Upper lobe of right lung (tissue), 1 donor: ENCODE results near the gene ZBED5. TPM values are rescaled to one million over a fixed set of nuclear protein-coding genes. Genes with fewer than 3 reads are reported as not detected.

Experiments
- ATAC-seq: fragments of 200-7000 bp; cut with Tn5 transposase; one replicate; pipeline ENCODE4 v1.9.1; 2020; ENCODE audit warnings: mild to moderate bottlenecking, moderate library complexity
- DNase-seq: peaks from one replicate; pipeline ENCODE4 v3.0.0-alpha.2; 2020
- H3K27ac ChIP-seq: fragments of 200-600 bp; one replicate; pipeline ENCODE4 v1.8.0; 2022
- H3K27me3 ChIP-seq: fragments of 200-600 bp; one replicate; pipeline ENCODE4 v1.8.0; 2022; ENCODE audit warnings: mild to moderate bottlenecking
- H3K36me3 ChIP-seq: fragments of 200-600 bp; one replicate; pipeline ENCODE4 v1.8.0; 2022
- H3K4me1 ChIP-seq: fragments of 200-600 bp; one replicate; pipeline ENCODE4 v1.8.0; 2022
- H3K4me3 ChIP-seq: fragments of 200-600 bp; one replicate; pipeline ENCODE4 v1.8.0; 2022; ENCODE audit warnings: mild to moderate bottlenecking
- H3K9me3 ChIP-seq: fragments of 200-600 bp; one replicate; pipeline ENCODE4 v1.8.0; 2022
- CTCF ChIP-seq: fragments of 200-600 bp; IDR thresholded peaks from one replicate; pipeline ENCODE4 v1.8.0; 2022; ENCODE audit warnings: antibody characterized with exemption
- intact Hi-C: fragments of 100-400 bp; cut with DNase I; formaldehyde crosslinking; loops from one replicate; pipeline ENCODE4 v1.11.0; 2022
- total RNA-seq: library from RNA; stranded (reverse); fragmentation: NEBNext Ultra II Directional; extraction: Animal tissue kit (Norgen Biotek cat#: 25700); gene quantifications from one replicate; pipeline ENCODE4 v1.2.1, GENCODE V29; 2021
- donor health status: DM: no; HTN: yes; CAD: no; lungs with severe emphysema.

ZBED5 gene
- total RNA-seq, 1 donor from 2014 or later: 37.6 TPM

DNA sequence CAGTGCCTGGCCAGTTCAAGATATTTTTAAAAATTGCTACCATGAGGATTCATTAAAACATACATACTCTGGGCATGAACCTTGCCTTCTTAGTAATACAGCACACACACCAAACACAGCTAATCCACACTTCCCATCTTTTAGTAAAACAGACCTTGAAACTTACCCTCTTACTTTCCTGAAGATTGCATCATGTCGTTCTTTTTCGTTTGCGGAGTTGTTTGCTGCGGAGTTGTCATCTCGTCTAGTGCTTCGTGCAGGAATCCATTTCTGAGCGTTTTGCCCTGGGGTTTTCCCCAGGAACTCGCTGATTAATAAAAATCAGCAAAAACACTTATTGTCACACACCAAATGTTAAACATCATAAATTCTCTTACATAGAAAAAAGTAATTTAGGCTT is 52.1 kb downstream of the ZBED5 start:
- Histone ChIP-seq H3K4me3 (peak overlapping the region; percentile 92), H3K9me3 (no peaks in the 10 kb centered on the region), H3K27ac (no peak overlapping the region), H3K4me1 (peaks cover 43% of the 10 kb centered on the region), H3K36me3 (peaks cover 67% of the 10 kb centered on the region), H3K27me3 (no peaks in the 10 kb centered on the region)
- DNase-seq: no peak
- ATAC-seq: no peak
- intact Hi-C loops: no loop called here
- TF ChIP-seq CTCF: no peak

- Histone ChIP-seq H3K27me3 (no peaks in the 10 kb centered on the region), H3K4me3 (no peak overlapping the region), H3K27ac (no peak overlapping the region), H3K4me1 (peaks cover 44% of the 10 kb centered on the region), H3K36me3 (peaks cover 88% of the 10 kb centered on the region), H3K9me3 (no peaks in the 10 kb centered on the region)
- intact Hi-C loops: no loop called here
- no peak for DNase-seq
- no peak for ATAC-seq
- TF ChIP-seq CTCF: no peak
Observed at GRCh38 chr11:10803676-10804075, 54.2 kb downstream of the ZBED5 start.

Other genes with a start within 250 kb of the ZBED5 start
- gene IRAG1, start 164.3 kb downstream of the ZBED5 start, total RNA-seq: 18.0 TPM
- 31.3 TPM for gene CTR9, start 106.8 kb downstream of the ZBED5 start, total RNA-seq
- 801 TPM for gene EIF4G2, start 49.1 kb downstream of the ZBED5 start, total RNA-seq